K562 (cell line): ENCODE measurements around the gene NKAPL. TPM values are rescaled to one million over a fixed set of nuclear protein-coding genes. Genes with fewer than 3 reads are reported as not detected.
A peak's percentile ranks its signal among the peaks of the same experiment; 100 is the strongest.

Source experiments
- DACH1 ChIP-seq: fragments of 450-650 bp; IDR thresholded peaks from 2 replicates; pipeline ENCODE4 v1.6.1; 2018; ENCODE audit not compliant: partially characterized antibody
- ERF ChIP-seq: fragments of 450-650 bp; formaldehyde crosslinking; IDR thresholded peaks from 2 replicates; pipeline ENCODE4 v1.4.0; 2020; ENCODE audit warnings: mild to moderate bottlenecking, mixed read lengths
- FOS ChIP-seq: IDR thresholded peaks from 3 replicates; pipeline ENCODE4 v1.6.1; 2011; ENCODE audit not compliant: insufficient read length; ENCODE audit errors: extremely low read depth
- HDAC8 ChIP-seq: fragments of 450-650 bp; IDR thresholded peaks from 2 replicates; pipeline ENCODE4 v1.6.1; 2016; ENCODE audit warnings: mild to moderate bottlenecking, missing genetic modification characterization, moderate library complexity, missing compliant biosample characterization
- MYNN ChIP-seq, 2 experiments: sonication (generic); formaldehyde crosslinking in 1 of 2; IDR thresholded peaks; 2 replicates each; pipeline versions ENCODE4 v1.5.0 to v1.6.1; 2016 to 2020; ENCODE audit warnings: antibody characterized with exemption in 1 of 2, missing genetic modification reagents in 1 of 2
- NCOA6 ChIP-seq: fragments of 450-650 bp; IDR thresholded peaks from 2 replicates; pipeline ENCODE4 v1.6.1; 2017; ENCODE audit warnings: mild to moderate bottlenecking
- RFX5 ChIP-seq: IDR thresholded peaks from 2 replicates; pipeline ENCODE4 v1.6.1; 2011; ENCODE audit warnings: low read depth, mild to moderate bottlenecking, improper control_type of control experiment, low read length
- SAFB ChIP-seq: fragments of 200-400 bp; formaldehyde crosslinking; IDR thresholded peaks from 2 replicates; pipeline ENCODE4 v1.6.1; 2017; ENCODE audit warnings: low read depth, low read length, borderline replicate concordance
- SIRT6 ChIP-seq: IDR thresholded peaks from one replicate; pipeline ENCODE4 v1.6.1; 2012; ENCODE audit warnings: low read depth, mild to moderate bottlenecking, control low read depth, inconsistent platforms, low read length, moderate library complexity
- TCF3 ChIP-seq: sonication (generic); formaldehyde crosslinking; IDR thresholded peaks from 2 replicates; pipeline ENCODE4 v1.4.0; 2020; ENCODE audit warnings: mild to moderate bottlenecking, missing genetic modification reagents
- ZBED1 ChIP-seq: IDR thresholded peaks from 2 replicates; pipeline ENCODE4 v1.6.1; 2014
- ZNF121 ChIP-seq: sonication (generic); formaldehyde crosslinking; conservative IDR thresholded peaks from 2 replicates; pipeline ENCODE4 v1.8.0; 2022; ENCODE audit warnings: missing genetic modification reagents
- ZNF184 ChIP-seq: sonication (generic); formaldehyde crosslinking; IDR thresholded peaks from 2 replicates; pipeline ENCODE4 v1.5.0; 2020; ENCODE audit warnings: missing genetic modification reagents
- polyA plus RNA-seq, 8 experiments: library from polyadenylated mRNA; depleted of rRNA in 4 of 8; stranded (reverse) in 5 of 8; unstranded in 3 of 8; fragments of >200 nt; fragmentation: Nextera tagmentation in 2 of 8; fragmentation: Illumina TruSeq in 1 of 8; extraction: Ambion mirVana in 2 of 8; extraction: Trizol in 1 of 8; gene quantifications; 2 replicates each; pipeline versions ENCODE4 v1.2.1 to v1.2.3, GENCODE V29; 2011 to 2014; ENCODE audit warnings: inconsistent platforms in 1 of 8, missing spikeins in 1 of 8
- total RNA-seq, 7 experiments: library from RNA; depleted of rRNA in 6 of 7; stranded (reverse); fragments of >200 nt in 6 of 7; fragmentation: Illumina TruSeq in 2 of 7; extraction: Trizol in 2 of 7; gene quantifications; 2 replicates each; pipeline versions ENCODE4 v1.2.1 to v1.2.3, GENCODE V29; 2011 to 2021; ENCODE audit warnings: low replicate concordance in 1 of 7
- TF ChIP-seq, protein P1 (sequence below), 2 experiments: fragments of 450-650 bp; conservative IDR thresholded peaks; 2 replicates each; pipeline ENCODE4 v1.6.1; 2017; ENCODE audit warnings: mild to moderate bottlenecking in 2 of 2, moderate library complexity in 2 of 2
- TF ChIP-seq, protein P2 (sequence below): sonication (generic); formaldehyde crosslinking; IDR thresholded peaks from 2 replicates; pipeline ENCODE4 v1.8.1; 2023; ENCODE audit warnings: mild to moderate bottlenecking, missing genetic modification reagents
- TF ChIP-seq, protein P3 (sequence below): fragments of 250-450 bp; sonication (Bioruptor Pico); IDR thresholded peaks from 2 replicates; pipeline ENCODE4 v1.8.0; 2022; ENCODE audit warnings: inconsistent platforms
- TF ChIP-seq, protein P4 (sequence below): sonication (generic); formaldehyde crosslinking; IDR thresholded peaks from 2 replicates; pipeline ENCODE4 v1.8.0; 2022; ENCODE audit warnings: mild to moderate bottlenecking, missing genetic modification reagents
- TF ChIP-seq, protein P5 (sequence below): fragments of 450-650 bp; formaldehyde crosslinking; IDR thresholded peaks from 2 replicates; pipeline ENCODE4 v1.4.0; 2020; ENCODE audit warnings: mild to moderate bottlenecking, mixed read lengths

NKAPL gene
- total and polyA plus RNA-seq, 9 of the 15 experiments (the other 6 are each of a cell fraction or from before 2014, with no cell fraction given): not detected

DNA sequence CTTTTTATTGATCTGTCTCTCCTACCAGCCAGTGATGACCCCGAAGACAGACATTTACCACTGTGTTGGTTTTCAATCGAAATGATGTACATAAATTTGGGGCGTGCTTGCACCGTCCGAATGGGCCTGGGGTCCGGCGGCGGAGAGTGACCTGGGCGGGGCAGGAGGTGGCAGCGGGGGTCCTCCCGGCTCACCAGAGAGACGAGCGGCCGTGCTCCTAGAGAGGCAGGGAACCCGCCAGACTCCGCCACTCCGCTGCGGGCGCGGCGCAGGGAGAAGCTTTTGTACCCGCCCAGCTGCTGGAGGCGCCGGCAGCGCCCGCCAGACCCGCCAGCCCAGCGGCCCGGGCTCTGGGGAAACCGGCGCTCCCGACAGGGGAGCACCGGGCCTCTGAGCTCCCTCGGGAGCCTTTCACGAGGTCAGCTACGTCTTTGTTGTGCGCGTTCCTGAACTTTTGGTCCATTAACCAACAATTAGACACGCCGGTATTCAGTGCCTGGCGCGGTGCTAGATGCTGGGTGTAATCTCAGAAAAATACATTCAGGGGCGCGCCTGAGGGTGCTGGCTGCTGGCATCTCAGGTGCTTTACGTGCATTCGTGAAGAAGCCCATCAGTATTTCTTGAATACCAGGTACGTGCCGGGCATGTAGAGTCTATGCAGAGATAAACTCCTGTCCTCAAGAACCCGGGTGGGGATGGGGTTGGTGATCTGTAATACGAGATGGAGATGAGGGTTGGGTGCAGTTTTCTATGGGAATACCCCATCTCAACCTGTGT lies 22.4 kb downstream of the NKAPL start, which contains the start of gene PGBD1 (continued):
- TF ChIP-seq, protein P1, sequence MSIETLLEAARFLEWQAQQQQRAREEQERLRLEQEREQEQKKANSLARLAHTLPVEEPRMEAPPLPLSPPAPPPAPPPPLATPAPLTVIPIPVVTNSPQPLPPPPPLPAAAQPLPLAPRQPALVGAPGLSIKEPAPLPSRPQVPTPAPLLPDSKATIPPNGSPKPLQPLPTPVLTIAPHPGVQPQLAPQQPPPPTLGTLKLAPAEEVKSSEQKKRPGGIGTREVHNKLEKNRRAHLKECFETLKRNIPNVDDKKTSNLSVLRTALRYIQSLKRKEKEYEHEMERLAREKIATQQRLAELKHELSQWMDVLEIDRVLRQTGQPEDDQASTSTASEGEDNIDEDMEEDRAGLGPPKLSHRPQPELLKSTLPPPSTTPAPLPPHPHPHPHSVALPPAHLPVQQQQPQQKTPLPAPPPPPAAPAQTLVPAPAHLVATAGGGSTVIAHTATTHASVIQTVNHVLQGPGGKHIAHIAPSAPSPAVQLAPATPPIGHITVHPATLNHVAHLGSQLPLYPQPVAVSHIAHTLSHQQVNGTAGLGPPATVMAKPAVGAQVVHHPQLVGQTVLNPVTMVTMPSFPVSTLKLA (conservative IDR thresholded peaks at IDR 0.05): peak in 1 of 2 experiments; percentile 73; a peak in 1 of 4 replicates
- TF ChIP-seq TCF3 (CRISPR knock-in tag) (peak; percentile 25; the same call in 1 of the 2 replicates), SIRT6 (no peak), SAFB (no peak), RFX5 (no peak), ZNF121 (CRISPR knock-in tag) (no peak; the same call in 1 of the 2 replicates), ZNF184 (CRISPR knock-in tag) (no peak), ERF (CRISPR knock-in tag) (no peak), HDAC8 (tag) (no peak), FOS (no peak), DACH1 (peak; percentile 47), MYNN (IDR thresholded peaks at IDR 0.05) (0 out of 2 replicates have a peak, but pooled peaks have one; percentile 45), MYNN (CRISPR knock-in tag; IDR thresholded peaks at IDR 0.05) (no peak), NCOA6 (no peak), ZBED1 (no peak)
- TF ChIP-seq, protein P2, sequence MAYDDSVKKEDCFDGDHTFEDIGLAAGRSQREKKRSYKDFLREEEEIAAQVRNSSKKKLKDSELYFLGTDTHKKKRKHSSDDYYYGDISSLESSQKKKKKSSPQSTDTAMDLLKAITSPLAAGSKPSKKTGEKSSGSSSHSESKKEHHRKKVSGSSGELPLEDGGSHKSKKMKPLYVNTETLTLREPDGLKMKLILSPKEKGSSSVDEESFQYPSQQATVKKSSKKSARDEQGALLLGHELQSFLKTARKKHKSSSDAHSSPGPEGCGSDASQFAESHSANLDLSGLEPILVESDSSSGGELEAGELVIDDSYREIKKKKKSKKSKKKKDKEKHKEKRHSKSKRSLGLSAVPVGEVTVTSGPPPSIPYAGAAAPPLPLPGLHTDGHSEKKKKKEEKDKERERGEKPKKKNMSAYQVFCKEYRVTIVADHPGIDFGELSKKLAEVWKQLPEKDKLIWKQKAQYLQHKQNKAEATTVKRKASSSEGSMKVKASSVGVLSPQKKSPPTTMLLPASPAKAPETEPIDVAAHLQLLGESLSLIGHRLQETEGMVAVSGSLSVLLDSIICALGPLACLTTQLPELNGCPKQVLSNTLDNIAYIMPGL (CRISPR knock-in tag): 0 out of 2 replicates have a peak, but pooled peaks have one; percentile 37
- TF ChIP-seq, protein P3, sequence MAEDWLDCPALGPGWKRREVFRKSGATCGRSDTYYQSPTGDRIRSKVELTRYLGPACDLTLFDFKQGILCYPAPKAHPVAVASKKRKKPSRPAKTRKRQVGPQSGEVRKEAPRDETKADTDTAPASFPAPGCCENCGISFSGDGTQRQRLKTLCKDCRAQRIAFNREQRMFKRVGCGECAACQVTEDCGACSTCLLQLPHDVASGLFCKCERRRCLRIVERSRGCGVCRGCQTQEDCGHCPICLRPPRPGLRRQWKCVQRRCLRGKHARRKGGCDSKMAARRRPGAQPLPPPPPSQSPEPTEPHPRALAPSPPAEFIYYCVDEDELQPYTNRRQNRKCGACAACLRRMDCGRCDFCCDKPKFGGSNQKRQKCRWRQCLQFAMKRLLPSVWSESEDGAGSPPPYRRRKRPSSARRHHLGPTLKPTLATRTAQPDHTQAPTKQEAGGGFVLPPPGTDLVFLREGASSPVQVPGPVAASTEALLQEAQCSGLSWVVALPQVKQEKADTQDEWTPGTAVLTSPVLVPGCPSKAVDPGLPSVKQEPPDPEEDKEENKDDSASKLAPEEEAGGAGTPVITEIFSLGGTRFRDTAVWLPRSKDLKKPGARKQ (CRISPR knock-in tag): no peak
- TF ChIP-seq, protein P4, sequence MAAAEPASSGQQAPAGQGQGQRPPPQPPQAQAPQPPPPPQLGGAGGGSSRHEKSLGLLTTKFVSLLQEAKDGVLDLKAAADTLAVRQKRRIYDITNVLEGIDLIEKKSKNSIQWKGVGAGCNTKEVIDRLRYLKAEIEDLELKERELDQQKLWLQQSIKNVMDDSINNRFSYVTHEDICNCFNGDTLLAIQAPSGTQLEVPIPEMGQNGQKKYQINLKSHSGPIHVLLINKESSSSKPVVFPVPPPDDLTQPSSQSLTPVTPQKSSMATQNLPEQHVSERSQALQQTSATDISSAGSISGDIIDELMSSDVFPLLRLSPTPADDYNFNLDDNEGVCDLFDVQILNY (CRISPR knock-in tag): no peak
- TF ChIP-seq, protein P5, sequence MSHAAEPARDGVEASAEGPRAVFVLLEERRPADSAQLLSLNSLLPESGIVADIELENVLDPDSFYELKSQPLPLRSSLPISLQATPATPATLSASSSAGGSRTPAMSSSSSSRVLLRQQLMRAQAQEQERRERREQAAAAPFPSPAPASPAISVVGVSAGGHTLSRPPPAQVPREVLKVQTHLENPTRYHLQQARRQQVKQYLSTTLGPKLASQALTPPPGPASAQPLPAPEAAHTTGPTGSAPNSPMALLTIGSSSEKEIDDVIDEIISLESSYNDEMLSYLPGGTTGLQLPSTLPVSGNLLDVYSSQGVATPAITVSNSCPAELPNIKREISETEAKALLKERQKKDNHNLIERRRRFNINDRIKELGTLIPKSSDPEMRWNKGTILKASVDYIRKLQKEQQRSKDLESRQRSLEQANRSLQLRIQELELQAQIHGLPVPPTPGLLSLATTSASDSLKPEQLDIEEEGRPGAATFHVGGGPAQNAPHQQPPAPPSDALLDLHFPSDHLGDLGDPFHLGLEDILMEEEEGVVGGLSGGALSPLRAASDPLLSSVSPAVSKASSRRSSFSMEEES (CRISPR knock-in tag): no peak
